IPS-18c (cell line): ENCODE measurements around the gene APOL6.
"Not testable (repeated sequence)": the region's sequence is repeated elsewhere in the genome, so short reads cannot be mapped to it uniquely, and the experiment has no call there.

Experiments
- H3K4me3 ChIP-seq: 2 replicates; pipeline ENCODE4 v1.7.0; 2013; ENCODE audit warnings: low read depth, mild to moderate bottlenecking, low read length, moderate library complexity; ENCODE audit not compliant: insufficient read depth
- H3K9me3 ChIP-seq: one replicate; pipeline ENCODE4 v1.6.1; 2013; ENCODE audit warnings: mild to moderate bottlenecking, low read length, moderate library complexity; ENCODE audit not compliant: control insufficient read depth, insufficient read depth

APOL6 gene

GRCh38 chr22:35685731-35686130, 37.5 kb downstream of the APOL6 start:
- no peak overlapping the region for H3K4me3 ChIP-seq
- peaks cover 11% of the 10 kb centered on the region for H3K9me3 ChIP-seq

- H3K9me3 ChIP-seq, result peaks cover 5% of the 10 kb centered on the region
These were observed 38.1 kb downstream of the APOL6 start for GRCh38 chr22:35686298-35686697.

DNA sequence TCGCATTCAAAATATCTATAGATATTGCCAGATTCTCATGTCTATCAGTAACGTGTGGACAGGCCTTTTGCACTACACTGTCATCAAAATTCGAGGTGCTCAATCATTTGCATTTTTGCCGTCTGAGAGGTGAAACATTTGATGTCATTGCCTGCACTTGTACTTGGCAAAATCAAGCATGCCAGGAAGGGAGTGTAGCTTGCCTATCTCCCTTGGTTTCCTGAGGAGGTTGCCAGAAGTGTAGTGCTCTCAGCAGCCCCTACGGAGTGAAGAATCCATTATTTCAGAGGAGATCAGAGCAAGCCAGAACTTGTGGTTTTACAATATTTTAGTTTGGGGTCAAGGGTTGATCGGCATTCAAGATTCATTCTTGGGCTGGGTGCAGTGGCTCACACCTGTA, 39.2 kb downstream of the APOL6 start:
- Histone ChIP-seq H3K9me3 (no peaks in the 10 kb centered on the region), H3K4me3 (no peak overlapping the region)

More at GRCh38 chr22:35686298-35686697, 38.1 kb downstream of the APOL6 start:
- H3K4me3 ChIP-seq, result no peak overlapping the region

- H3K9me3 ChIP-seq, result no peaks in the 10 kb centered on the region
- H3K4me3 ChIP-seq, result no peak overlapping the region
These were observed 40.8 kb downstream of the APOL6 start for GRCh38 chr22:35688913-35689675.

- Histone ChIP-seq H3K9me3 (no peaks in the 10 kb centered on the region), H3K4me3 (no peak overlapping the region)
These were observed 41.8 kb downstream of the APOL6 start for GRCh38 chr22:35690001-35690400.

DNA sequence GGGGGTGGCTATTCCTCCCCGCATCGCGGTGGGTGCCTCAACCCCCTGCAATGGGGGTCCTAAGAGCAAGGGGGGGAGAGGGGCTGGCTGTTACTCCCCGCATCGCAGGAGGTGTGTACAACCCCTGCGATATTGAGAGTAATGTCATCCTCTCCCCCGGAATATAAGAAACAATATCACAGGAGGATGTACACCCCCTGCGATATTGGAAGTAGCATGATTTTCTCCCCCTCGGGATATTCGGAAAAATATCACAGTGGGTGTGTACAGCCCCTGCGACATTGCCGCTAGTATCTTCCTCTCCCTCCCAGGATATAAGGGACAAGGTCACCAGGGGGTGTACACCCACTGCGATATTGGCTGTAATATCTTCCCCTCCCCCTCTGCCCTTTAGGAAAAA, 47.0 kb downstream of the APOL6 start:
- Histone ChIP-seq H3K4me3 (no peak overlapping the region), H3K9me3 (no peaks in the 10 kb centered on the region)

DNA sequence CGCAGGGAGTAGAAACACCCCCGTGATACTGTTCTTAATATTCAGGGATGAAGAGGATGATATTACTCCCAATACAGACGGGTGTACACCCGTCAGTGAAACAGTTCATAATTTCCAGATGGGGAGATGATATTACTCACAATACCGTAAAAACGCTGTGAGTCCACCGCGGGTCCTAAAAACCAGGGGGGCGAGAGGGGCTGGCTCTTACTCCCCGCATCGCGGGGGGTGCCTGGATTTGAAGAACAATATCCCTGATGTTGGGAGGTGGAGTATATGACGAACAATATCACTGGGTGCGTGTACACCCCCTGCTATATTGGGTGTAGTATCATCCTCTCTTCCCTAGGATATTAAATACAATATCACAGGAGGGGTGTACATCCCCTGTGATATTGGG, 48.9 kb downstream of the APOL6 start:
- no peak overlapping the region for H3K4me3 ChIP-seq
- no peaks in the 10 kb centered on the region for H3K9me3 ChIP-seq

- H3K9me3 ChIP-seq, H3K4me3 ChIP-seq: not testable (repeated sequence)
These were observed 51.6 kb downstream of the APOL6 start for GRCh38 chr22:35699852-35700251.

DNA sequence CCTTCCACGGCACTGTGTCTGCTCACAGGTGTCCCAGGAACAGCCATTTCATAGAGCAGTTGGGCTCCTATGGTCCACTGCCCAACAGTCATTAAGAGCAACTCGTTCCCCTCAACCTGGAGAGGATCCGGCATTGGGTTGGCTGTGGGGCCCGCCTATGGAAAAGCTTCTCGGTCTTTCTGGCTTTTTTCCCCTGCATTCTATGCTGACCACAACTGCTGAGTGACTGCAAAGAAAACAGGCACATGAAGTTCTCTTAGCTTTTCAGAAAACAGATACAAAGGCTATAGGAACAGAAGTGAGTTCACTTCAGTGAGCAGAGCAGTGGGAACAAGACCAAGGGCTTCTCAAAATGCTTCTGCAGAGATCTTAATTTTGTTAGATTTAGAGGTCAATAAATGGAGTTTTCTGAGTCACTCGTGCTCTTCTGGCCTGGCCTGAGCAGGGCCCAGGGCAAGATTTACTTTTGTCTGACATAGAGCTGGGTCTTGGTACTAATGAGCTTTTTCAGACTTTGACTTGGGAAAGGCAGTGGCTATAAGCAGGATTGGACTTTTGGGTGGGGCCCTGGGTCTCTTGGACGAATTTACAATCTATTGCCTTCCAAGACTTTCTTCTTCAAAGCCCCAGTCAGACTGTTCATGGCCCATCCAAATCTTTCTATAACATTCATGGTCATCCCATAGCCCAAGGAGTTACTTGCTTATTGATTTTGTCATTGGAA, 55.8 kb downstream of the APOL6 start:
- no peak overlapping the region for H3K4me3 ChIP-seq
- H3K9me3 ChIP-seq, result no peaks in the 10 kb centered on the region

DNA sequence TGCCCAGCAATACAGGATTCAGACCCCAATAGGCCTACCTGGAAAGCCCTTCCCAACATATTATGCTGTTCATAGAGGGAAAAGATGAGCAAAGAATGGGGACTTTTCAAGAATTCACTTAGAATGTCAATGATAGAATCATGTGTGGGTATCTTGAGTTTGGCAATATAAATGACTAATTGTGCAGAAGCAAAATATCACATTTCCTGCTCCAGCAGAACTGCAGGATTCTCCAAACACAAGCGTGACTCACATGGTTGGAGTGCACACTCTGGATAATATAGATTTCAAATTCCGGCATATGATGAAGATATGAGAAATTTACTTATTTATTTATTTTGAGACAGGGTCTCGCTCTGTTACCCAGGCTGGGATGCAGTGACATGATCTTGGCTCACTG, 56.9 kb downstream of the APOL6 start:
- Histone ChIP-seq H3K4me3 (no peak overlapping the region), H3K9me3 (no peaks in the 10 kb centered on the region)

DNA sequence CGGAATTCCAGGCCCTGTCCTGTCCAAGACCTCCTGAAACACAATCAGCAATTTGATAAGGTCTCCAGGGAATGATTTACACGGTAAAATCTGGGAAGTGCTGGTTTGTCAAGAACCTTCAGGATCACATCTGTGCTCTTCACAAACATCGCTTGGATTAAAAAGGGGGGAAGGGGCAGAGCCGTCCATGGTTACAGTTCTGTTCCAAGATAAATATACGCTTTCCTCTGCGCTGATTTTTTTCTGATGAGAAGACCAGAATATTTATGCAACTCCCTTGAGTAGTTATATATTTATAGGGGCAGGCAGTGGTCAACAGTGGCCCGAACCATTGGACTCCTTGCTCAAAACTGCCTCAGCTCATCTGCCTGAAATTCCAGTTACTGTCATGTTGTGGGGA, 60.2 kb downstream of the APOL6 start:
- H3K9me3 ChIP-seq, result no peaks in the 10 kb centered on the region
- no peak overlapping the region for H3K4me3 ChIP-seq

DNA sequence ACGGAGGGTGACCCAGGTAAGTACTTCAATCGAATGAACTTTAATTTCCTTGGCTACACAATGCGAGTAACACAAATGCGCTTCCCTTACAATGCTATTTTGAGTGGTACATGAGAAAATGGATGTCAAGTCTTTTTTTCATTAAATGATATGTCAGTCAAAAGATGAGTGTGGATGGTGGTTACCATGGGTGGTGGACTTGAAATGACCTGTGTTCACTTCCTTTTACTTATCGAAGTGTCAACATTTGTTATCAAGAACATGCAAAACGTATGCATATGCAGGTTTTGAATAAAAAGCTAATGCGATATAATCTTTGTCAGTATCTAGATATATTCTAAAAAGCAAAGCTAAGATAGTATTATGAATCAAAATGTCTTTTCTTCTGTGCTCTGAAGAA, 60.7 kb downstream of the APOL6 start:
- Histone ChIP-seq H3K9me3 (no peaks in the 10 kb centered on the region), H3K4me3 (no peak overlapping the region)

DNA sequence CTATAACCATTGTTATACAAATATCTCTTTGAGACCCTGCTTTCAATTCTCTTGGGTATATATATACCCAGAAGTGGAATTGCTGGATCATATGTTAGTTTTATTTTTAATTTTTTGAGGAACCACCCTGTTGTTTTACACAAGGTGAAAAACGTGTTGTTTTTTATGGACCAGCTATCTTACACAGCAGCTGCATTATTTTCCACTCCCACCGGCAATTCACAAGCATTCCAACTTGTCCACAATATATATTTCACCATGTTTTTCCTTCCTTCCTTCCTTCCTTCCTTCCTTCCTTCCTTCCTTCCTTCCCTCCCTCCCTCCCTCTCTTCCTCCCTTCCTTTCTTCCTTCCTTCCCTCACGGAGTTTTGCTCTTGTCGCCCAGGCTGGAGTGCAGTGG, 63.1 kb downstream of the APOL6 start:
- Histone ChIP-seq H3K4me3 (no peak overlapping the region), H3K9me3 (no peaks in the 10 kb centered on the region)

- Histone ChIP-seq H3K9me3 (no peaks in the 10 kb centered on the region), H3K4me3 (no peak overlapping the region)
These were observed 64.4 kb downstream of the APOL6 start for GRCh38 chr22:35712672-35713071.

- H3K4me3 ChIP-seq, result no peak within 1 kb of the TSS
- H3K9me3 ChIP-seq, result no peaks in the 10 kb centered on the region
These were observed 69.3 kb downstream of the APOL6 start, which contains the start of gene APOL5 for GRCh38 chr22:35717572-35717971. TSS of gene APOL5 (plus strand) at chr22:35717872. CDS start at chr22:35717872, 0 bp downstream.
